KMS-11 (cell line): Measurements from ENCODE around the gene INPP5A.

Experiments used
- H2AFZ ChIP-seq: fragments of 200-600 bp; sonication (generic); 2 replicates; pipeline ENCODE4 v1.6.1; 2016; ENCODE audit warnings: antibody characterized with exemption, mixed run types, low read depth
- H3K27ac ChIP-seq: fragments of 200-600 bp; sonication (generic); 2 replicates; pipeline ENCODE4 v1.6.1; 2016; ENCODE audit warnings: mild to moderate bottlenecking, mixed run types
- H3K27me3 ChIP-seq: fragments of 200-600 bp; sonication (generic); 2 replicates; pipeline ENCODE4 v1.6.1; 2017; ENCODE audit warnings: mild to moderate bottlenecking, low read depth, mixed run types, moderate library complexity; ENCODE audit not compliant: insufficient read depth
- H3K36me3 ChIP-seq: fragments of 200-600 bp; sonication (generic); 2 replicates; pipeline ENCODE4 v1.6.1; 2017; ENCODE audit warnings: mild to moderate bottlenecking, mixed run types; ENCODE audit not compliant: insufficient read depth
- H3K4me1 ChIP-seq: fragments of 200-600 bp; sonication (generic); 2 replicates; pipeline ENCODE4 v1.6.1; 2016; ENCODE audit warnings: mild to moderate bottlenecking, low read depth, mixed run types; ENCODE audit not compliant: poor library complexity, severe bottlenecking
- H3K4me2 ChIP-seq: fragments of 200-600 bp; sonication (generic); 2 replicates; pipeline ENCODE4 v1.7.0; 2016; ENCODE audit warnings: mild to moderate bottlenecking, mixed run types
- H3K4me3 ChIP-seq: fragments of 200-600 bp; sonication (generic); IDR thresholded peaks from 2 replicates; pipeline ENCODE4 v1.6.1; 2017; ENCODE audit warnings: low read depth, low read length, mixed read lengths; ENCODE audit not compliant: insufficient read depth
- H3K79me2 ChIP-seq: fragments of 200-600 bp; sonication (generic); 2 replicates; pipeline ENCODE4 v1.6.1; 2016; ENCODE audit warnings: low read depth, mixed run types; ENCODE audit not compliant: insufficient read depth
- H3K9ac ChIP-seq: fragments of 200-600 bp; sonication (generic); 2 replicates; pipeline ENCODE4 v1.6.1; 2016; ENCODE audit warnings: mild to moderate bottlenecking, mixed run types
- H4K20me1 ChIP-seq: fragments of 200-600 bp; sonication (generic); 2 replicates; pipeline ENCODE4 v1.6.1; 2016; ENCODE audit warnings: mild to moderate bottlenecking, mixed run types; ENCODE audit not compliant: insufficient read depth
- TF ChIP-seq, protein P1 (sequence below): fragments of 200-600 bp; sonication (generic); conservative IDR thresholded peaks from 2 replicates; pipeline ENCODE4 v1.6.1; 2017; ENCODE audit warnings: low read depth, mild to moderate bottlenecking, antibody characterized with exemption, low read length, moderate library complexity, mixed read lengths

Gene INPP5A

DNA sequence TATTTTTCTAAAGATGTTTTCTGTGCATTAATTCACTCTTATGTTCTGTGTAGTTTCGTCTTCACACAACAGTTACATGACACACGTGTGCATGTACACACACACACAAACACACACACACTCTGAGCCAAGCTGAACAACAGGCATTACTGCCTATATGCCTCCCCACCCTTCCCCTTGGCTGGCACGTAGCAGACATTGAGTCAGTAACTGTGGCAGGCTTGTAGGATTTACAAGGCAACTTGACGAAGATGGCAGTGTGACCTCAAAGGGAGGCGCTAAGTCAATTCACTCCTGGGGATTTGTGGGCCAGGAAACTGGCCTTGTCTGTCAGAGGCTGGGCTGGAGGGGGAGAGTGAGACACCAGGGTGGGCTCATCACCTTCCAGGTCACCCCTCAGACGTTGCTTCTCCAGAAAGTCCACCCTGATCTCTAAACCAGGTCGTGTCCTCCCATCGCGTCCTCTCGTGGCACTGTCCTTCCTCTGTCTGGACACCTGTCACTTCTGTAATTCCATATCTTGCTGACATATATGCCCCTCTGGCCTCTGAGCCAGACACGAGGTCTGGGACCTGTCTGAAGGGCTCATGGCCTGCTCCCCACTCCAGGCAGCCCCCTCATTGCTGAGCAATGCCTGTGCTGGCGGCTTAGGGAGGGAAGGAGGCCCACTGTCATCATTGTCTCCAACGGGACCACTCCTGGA lies 41.1 kb upstream of the INPP5A start:
- H3K27me3 ChIP-seq = peaks cover 54% of the 10 kb centered on the region
- no peak overlapping the region for H3K4me3 ChIP-seq
- H3K9ac ChIP-seq = no peak overlapping the region
- no peak overlapping the region for H3K27ac ChIP-seq
- no peaks in the 10 kb centered on the region for H3K4me1 ChIP-seq
- no peaks in the 10 kb centered on the region for H3K79me2 ChIP-seq
- TF ChIP-seq, protein P1, sequence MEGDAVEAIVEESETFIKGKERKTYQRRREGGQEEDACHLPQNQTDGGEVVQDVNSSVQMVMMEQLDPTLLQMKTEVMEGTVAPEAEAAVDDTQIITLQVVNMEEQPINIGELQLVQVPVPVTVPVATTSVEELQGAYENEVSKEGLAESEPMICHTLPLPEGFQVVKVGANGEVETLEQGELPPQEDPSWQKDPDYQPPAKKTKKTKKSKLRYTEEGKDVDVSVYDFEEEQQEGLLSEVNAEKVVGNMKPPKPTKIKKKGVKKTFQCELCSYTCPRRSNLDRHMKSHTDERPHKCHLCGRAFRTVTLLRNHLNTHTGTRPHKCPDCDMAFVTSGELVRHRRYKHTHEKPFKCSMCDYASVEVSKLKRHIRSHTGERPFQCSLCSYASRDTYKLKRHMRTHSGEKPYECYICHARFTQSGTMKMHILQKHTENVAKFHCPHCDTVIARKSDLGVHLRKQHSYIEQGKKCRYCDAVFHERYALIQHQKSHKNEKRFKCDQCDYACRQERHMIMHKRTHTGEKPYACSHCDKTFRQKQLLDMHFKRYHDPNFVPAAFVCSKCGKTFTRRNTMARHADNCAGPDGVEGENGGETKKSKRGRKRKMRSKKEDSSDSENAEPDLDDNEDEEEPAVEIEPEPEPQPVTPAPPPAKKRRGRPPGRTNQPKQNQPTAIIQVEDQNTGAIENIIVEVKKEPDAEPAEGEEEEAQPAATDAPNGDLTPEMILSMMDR = no peak
- no peak overlapping the region for H2AFZ ChIP-seq
- H3K4me2 ChIP-seq = no peak overlapping the region
- H4K20me1 ChIP-seq = no peaks in the 10 kb centered on the region
- no peaks in the 10 kb centered on the region for H3K36me3 ChIP-seq

DNA sequence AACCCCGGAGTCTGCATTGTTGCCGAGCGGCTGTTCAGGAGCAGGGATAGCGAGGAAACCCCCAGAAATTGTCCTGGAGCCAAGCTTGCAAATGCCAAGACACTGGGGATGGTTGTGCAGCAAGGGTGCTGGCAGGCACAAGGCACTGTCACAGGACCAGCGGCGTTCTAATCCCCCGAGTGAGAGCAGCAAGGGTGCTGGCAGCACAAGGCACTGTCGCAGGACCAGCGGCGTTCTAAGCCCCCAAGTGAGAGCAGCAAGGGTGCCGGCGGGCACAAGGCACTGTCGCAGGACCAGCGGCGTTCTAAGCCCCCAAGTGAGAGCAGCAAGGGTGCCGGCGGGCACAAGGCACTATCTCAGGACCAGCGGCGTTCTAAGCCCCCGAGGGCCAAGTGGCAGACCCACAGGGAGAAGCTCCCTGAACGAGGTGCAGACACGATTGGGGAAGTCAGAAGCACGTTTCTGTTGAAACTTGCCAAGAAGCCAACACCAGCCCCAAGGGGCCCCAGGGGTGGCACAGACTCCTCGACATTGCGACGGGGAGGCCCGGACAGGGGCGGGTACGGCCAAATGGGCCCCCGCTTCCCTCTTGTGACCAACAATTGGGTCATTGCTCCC lies 40.4 kb upstream of the INPP5A start:
- TF ChIP-seq, protein P1 = no peak
- Histone ChIP-seq H2AFZ (no peak overlapping the region), H3K4me2 (no peak overlapping the region), H3K4me1 (no peaks in the 10 kb centered on the region), H3K9ac (no peak overlapping the region), H3K36me3 (no peaks in the 10 kb centered on the region), H3K27me3 (peaks cover 61% of the 10 kb centered on the region), H3K4me3 (no peak overlapping the region), H3K27ac (no peak overlapping the region), H4K20me1 (no peaks in the 10 kb centered on the region), H3K79me2 (no peaks in the 10 kb centered on the region)

DNA sequence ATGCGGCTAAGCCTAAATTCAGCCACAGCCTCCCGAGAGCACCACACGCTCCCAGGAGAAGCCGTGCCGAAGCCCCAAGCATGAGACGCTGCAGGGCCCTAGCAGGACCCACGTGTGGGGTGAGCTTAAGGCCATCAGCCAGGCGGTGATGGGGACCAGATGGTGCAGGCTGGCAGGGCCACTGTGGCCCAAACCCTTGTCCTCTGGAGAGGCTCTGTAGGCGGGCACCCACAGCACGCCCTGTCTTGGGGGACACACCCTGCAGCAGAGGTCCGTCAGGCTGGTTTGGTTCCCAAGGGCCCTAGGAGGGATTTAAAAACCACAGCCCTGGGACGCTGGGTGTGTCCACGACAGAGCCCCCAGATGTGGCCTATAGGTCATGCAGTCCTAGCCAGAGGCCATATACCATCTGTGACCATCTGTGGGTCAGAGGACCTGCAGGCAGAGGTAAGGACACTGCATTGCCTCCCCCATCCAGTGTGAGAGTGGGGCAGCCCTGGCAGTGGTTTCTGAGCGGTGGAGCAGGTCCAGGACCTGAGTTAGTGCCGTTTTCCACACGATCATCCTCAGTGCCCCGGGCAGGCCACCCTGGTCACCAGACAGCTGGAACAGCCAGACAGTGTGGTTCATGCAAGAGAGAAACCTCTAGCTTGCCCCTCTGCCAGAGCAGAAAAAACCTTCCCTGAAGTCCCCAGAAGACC lies 39.6 kb upstream of the INPP5A start:
- no peaks in the 10 kb centered on the region for H3K4me1 ChIP-seq
- H3K4me2 ChIP-seq = no peak overlapping the region
- H3K27ac ChIP-seq = no peak overlapping the region
- no peaks in the 10 kb centered on the region for H3K79me2 ChIP-seq
- no peak overlapping the region for H2AFZ ChIP-seq
- TF ChIP-seq, protein P1 = no peak
- no peaks in the 10 kb centered on the region for H4K20me1 ChIP-seq
- H3K36me3 ChIP-seq = no peaks in the 10 kb centered on the region
- H3K4me3 ChIP-seq = no peak overlapping the region
- peaks cover 56% of the 10 kb centered on the region for H3K27me3 ChIP-seq
- H3K9ac ChIP-seq = no peak overlapping the region

DNA sequence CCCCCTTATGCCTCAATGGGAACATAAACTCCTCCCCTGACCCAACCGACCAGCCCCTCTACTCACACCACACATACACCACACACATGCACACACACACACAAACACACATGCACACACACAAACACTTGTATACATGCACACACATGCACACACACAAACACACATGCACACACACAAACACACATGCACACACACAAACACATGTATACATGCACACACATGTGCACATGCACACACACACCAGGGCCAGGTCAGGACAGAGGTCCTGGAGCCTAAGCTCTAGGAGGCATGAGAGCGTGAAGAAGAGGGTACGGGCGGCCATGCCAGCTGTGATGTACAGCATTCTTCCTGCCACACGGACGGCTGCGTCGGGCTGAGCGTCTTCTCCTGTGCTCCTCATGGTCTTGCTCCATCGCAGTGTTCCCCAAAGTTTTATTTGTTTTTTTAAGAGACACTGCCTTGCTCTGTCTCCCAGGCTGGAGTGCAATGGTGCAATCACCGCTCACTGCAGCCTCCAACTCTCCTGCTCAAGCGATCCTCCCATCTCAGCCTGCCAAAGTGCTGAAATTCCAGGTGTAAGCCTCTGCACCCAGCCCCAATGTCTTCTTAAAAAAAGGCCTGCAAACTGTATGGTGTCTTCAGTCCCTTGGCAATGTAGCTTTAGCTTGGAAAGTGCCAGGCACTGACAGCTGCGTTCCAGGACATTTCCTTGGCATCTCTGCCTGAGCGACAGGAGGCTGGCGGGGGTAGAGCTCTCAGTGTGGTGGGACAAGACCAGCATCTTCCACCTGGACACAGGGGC lies 38.8 kb upstream of the INPP5A start:
- H2AFZ ChIP-seq = no peak overlapping the region
- H3K4me1 ChIP-seq = no peaks in the 10 kb centered on the region
- no peak overlapping the region for H3K4me2 ChIP-seq
- no peaks in the 10 kb centered on the region for H3K79me2 ChIP-seq
- TF ChIP-seq, protein P1 = no peak
- H3K27ac ChIP-seq = no peak overlapping the region
- no peak overlapping the region for H3K9ac ChIP-seq
- H4K20me1 ChIP-seq = no peaks in the 10 kb centered on the region
- H3K27me3 ChIP-seq = peaks cover 59% of the 10 kb centered on the region
- no peaks in the 10 kb centered on the region for H3K36me3 ChIP-seq
- no peak overlapping the region for H3K4me3 ChIP-seq
